Hepatocyte (in vitro differentiated cells): ENCODE results near the gene XRCC2. TPM values are rescaled to one million over a fixed set of nuclear protein-coding genes. Genes with fewer than 3 reads are reported as not detected.
"Not testable (repeated sequence)": the region's sequence is repeated elsewhere in the genome, so short reads cannot be mapped to it uniquely, and the experiment has no call there.

ENCODE experiments used
- DNase-seq: peaks from one replicate; pipeline ENCODE4 v3.0.0-alpha.2; 2016; ENCODE audit warnings: low spot score
- H2AFZ ChIP-seq: fragments of 200-600 bp; sonication (generic); 2 replicates; pipeline ENCODE4 v1.6.0; 2016; ENCODE audit warnings: antibody characterized with exemption, mild to moderate bottlenecking
- H3K27ac ChIP-seq: fragments of 200-600 bp; sonication (generic); 2 replicates; pipeline ENCODE4 v1.5.1; 2016; ENCODE audit warnings: mild to moderate bottlenecking
- H3K27me3 ChIP-seq: fragments of 200-600 bp; sonication (generic); 2 replicates; pipeline ENCODE4 v1.6.1; 2016
- H3K36me3 ChIP-seq: fragments of 200-600 bp; sonication (generic); replicated peaks from 2 replicates; pipeline ENCODE4 v1.5.1; 2016; ENCODE audit warnings: low read depth; ENCODE audit not compliant: insufficient read depth
- H3K4me1 ChIP-seq: fragments of 200-600 bp; sonication (generic); 2 replicates; pipeline ENCODE4 v1.5.1; 2016; ENCODE audit warnings: mild to moderate bottlenecking, moderate library complexity; ENCODE audit not compliant: insufficient read depth
- H3K4me2 ChIP-seq: fragments of 200-600 bp; sonication (generic); 2 replicates; pipeline ENCODE4 v1.6.0; 2016
- H3K4me3 ChIP-seq: fragments of 200-600 bp; sonication (generic); 2 replicates; pipeline ENCODE4 v1.5.1; 2016; ENCODE audit warnings: mild to moderate bottlenecking
- H3K79me2 ChIP-seq: fragments of 200-600 bp; sonication (generic); 2 replicates; pipeline ENCODE4 v1.6.0; 2017; ENCODE audit warnings: mild to moderate bottlenecking
- H3K9me2 ChIP-seq: fragments of 200-600 bp; sonication (generic); replicated peaks from 2 replicates; pipeline ENCODE4 v1.6.0; 2017; ENCODE audit warnings: mild to moderate bottlenecking; ENCODE audit not compliant: insufficient read depth
- H3K9me3 ChIP-seq: fragments of 200-600 bp; sonication (generic); 2 replicates; pipeline ENCODE4 v1.5.1; 2016; ENCODE audit warnings: low read depth, mild to moderate bottlenecking
- H4K20me1 ChIP-seq: fragments of 200-600 bp; sonication (generic); 2 replicates; pipeline ENCODE4 v1.6.0; 2016; ENCODE audit warnings: mild to moderate bottlenecking; ENCODE audit not compliant: insufficient read depth, poor library complexity, severe bottlenecking
- CTCF ChIP-seq: fragments of 200-600 bp; sonication (generic); IDR thresholded peaks from 2 replicates; pipeline ENCODE4 v1.5.1; 2016; ENCODE audit warnings: antibody characterized with exemption, mild to moderate bottlenecking; ENCODE audit not compliant: poor library complexity
- EZH2 ChIP-seq: fragments of 200-600 bp; sonication (generic); IDR thresholded peaks from 2 replicates; pipeline ENCODE4 v1.6.1; 2016; ENCODE audit warnings: antibody characterized with exemption, mild to moderate bottlenecking, borderline replicate concordance
- EZH2phosphoT487 ChIP-seq: fragments of 200-600 bp; sonication (generic); IDR thresholded peaks from one replicate; pipeline ENCODE4 v1.6.1; 2018; ENCODE audit warnings: antibody characterized with exemption, mild to moderate bottlenecking, low read depth, moderate library complexity; ENCODE audit not compliant: unreplicated experiment, severe bottlenecking
- WGBS: methylation state at CpG from one replicate; pipeline ENCODE4 v1.1.6; 2016; ENCODE audit warnings: low lambda C conversion rate; ENCODE audit errors: missing lambda C conversion rate; 5-methylcytosine and 5-hydroxymethylcytosine counted together
- polyA plus RNA-seq: library from polyadenylated mRNA; unstranded; fragments of >200 nt; fragmentation: Nextera tagmentation; extraction: Ambion mirVana; gene quantifications from 2 replicates; pipeline ENCODE4 v1.2.1, GENCODE V29; 2016
- total RNA-seq: library from RNA; depleted of rRNA; stranded (reverse); fragments of >200 nt; gene quantifications from 2 replicates; pipeline ENCODE4 v1.2.3, GENCODE V29; 2014

XRCC2 gene
- 1.2 and 2.3 TPM in 2 replicates for total RNA-seq
- 1.1 and 1.2 TPM in 2 replicates for polyA plus RNA-seq

DNA sequence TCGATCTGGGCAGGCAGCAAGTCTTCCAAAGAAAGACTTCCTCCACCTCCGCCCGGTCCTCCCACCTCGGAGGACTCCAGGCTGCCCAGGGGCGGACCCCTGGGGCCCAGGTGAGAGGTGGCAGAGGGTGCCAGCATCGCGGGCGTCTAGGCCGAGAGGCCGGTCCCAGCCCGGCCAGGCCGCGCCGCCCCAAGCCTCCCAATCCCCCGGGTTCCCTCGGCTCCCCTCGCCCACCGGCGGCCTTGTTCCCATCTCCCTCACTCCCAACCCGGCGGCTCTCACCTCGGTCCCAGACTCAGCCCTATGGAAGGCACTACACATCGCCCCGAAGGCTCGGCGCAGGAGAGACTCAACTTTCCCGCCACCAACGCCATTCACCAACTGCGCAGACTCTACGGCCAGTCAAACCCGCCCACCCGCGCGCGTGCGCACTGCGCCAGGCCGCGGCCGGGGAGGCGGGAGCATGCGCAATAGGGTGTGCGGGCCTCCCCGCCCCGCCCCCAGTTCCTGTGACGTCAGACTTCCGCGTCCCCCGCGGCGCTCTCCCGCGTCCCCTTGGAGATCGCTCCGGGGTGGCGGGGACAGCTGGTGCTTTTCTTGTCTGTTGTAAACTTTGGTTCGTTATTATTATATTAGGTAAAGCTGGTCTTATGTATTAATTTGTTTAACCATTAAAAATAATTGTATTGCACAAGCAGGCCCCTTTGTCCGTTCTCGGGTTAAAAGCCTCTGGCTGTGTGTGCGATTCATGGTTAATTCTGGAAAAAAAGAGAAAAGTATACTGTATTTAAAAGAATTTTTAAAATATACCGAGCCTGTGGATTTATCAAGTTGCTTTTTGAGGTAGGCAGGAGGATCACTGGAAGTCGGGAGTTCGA, at the start of gene XRCC2:
Gene XRCC2 (minus strand): TSS at position 383 of the 878 bp plus-strand sequence. CDS start 62 bp downstream, at position 321.
- 6% methylated on average over 41 of the region's 63 CpGs for WGBS
- no peak for TF ChIP-seq EZH2
- no peak for TF ChIP-seq CTCF
- no peak for TF ChIP-seq EZH2phosphoT487
- H3K27ac ChIP-seq = peak within 1 kb of the TSS; percentile 93
- H3K4me1 ChIP-seq = no peaks in the 10 kb centered on the region
- H3K79me2 ChIP-seq = peaks cover 45% of the 10 kb centered on the region
- H3K27me3 ChIP-seq = no peaks in the 10 kb centered on the region
- no peaks in the 10 kb centered on the region for H4K20me1 ChIP-seq
- peak within 1 kb of the TSS; percentile 84 for H3K4me2 ChIP-seq
- H3K9me2 ChIP-seq = no peaks in the 10 kb centered on the region
- no peaks in the 10 kb centered on the region for H3K36me3 ChIP-seq
- H3K9me3 ChIP-seq = no peaks in the 10 kb centered on the region
- peak within 1 kb of the TSS; percentile 96 for H2AFZ ChIP-seq
- peak within 1 kb of the TSS; percentile 79 for H3K4me3 ChIP-seq
- peak; percentile 95 for DNase-seq

DNA sequence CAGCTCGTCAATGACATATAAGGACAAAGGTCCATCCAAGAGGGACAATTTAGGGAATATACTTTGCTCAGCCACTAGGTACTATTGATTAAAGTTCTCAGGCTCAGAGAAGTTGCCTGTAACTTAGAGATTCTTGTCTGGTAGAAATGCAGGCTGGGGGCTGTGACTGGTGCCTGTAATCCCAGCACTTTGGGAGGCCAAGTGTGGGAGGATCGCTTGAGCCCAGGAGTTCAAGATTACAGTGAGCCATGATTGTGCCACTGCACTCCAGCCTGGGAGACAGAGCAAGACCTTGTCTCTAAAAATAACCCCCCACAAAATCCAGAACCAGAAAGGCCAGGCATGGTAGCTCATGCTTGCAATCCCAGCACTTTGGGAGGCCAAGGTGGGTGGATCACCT, 47.4 kb upstream of the XRCC2 start:
- Histone ChIP-seq H3K9me2 (no peaks in the 10 kb centered on the region), H2AFZ (no peak overlapping the region), H3K36me3 (no peaks in the 10 kb centered on the region), H3K79me2 (no peaks in the 10 kb centered on the region), H3K9me3 (no peaks in the 10 kb centered on the region), H4K20me1 (no peaks in the 10 kb centered on the region), H3K27me3 (no peaks in the 10 kb centered on the region), H3K4me3 (no peak overlapping the region), H3K4me1 (no peaks in the 10 kb centered on the region), H3K4me2 (no peak overlapping the region), H3K27ac (no peak overlapping the region)
- WGBS = 76% methylated on average over 2 of the region's 2 CpGs
- TF ChIP-seq EZH2phosphoT487 (no peak), CTCF (no peak), EZH2 (no peak)
- DNase-seq = no peak

DNA sequence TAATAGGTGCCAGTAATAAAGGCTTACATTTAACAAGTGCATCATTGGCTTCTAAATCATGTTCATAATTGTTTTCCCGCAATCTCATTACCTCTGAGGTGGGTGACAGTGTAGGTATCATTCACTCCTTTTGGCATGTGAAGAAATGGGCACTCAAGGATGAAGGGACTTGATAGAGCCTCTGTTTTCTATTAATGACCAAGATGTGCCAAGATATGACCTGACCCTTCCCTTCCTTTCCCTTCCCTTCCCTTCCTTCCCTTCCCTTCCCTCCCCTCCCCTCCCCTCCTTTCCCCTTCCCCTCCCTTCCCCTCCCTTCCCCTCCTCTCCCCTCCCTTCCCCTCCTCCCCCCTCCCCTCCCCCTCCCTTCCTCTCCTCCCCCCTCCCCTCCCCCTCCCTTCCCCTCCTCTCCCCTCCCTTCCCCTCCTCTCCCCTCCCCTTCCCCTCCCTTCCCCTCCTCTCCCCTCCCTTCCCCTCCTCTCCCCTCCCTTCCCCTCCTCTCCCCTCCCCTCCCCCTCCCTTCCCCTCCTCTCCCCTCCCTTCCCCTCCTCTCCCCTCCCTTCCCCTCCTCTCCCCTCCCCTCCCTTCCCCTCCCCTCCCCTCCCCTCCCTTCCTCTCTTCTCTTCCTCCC, 36.6 kb upstream of the XRCC2 start:
- not testable (repeated sequence) for H3K27ac ChIP-seq, H3K4me1 ChIP-seq, H3K36me3 ChIP-seq, H3K27me3 ChIP-seq, H2AFZ ChIP-seq, H3K9me3 ChIP-seq, H3K9me2 ChIP-seq, H3K79me2 ChIP-seq, DNase-seq, H4K20me1 ChIP-seq, H3K4me2 ChIP-seq, H3K4me3 ChIP-seq
- 96% methylated on average over 1 of the region's 1 CpG for WGBS

DNA sequence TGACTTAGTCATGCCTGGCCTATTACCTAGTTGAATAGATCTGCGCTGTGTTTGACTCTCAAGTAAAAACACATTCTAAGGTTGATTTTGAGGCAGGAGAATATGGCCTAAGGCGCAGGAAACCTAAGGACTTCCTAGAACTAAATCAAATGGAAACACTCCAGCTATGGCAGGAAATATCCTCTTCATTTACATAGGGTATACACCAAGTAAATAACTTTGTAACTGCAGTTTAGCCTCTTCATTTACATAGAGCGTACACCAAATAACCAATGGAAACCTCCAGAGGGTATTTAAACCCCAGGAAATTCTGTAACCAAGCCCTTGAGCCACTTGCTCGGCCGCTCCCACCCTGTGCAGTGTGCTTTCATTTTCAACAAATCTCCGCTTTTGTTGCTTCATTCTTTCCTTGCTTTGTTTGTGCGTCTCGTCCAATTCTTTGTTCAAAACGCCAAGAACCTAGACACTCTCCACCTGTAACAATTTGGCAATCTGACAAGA, 35.6 kb upstream of the XRCC2 start:
- no peak overlapping the region for H2AFZ ChIP-seq
- H3K36me3 ChIP-seq = no peaks in the 10 kb centered on the region
- no peak overlapping the region for H3K4me2 ChIP-seq
- H3K9me2 ChIP-seq = no peaks in the 10 kb centered on the region
- H3K27ac ChIP-seq = no peak overlapping the region
- H4K20me1 ChIP-seq = no peaks in the 10 kb centered on the region
- no peaks in the 10 kb centered on the region for H3K4me1 ChIP-seq
- WGBS = 95% methylated on average over 9 of the region's 9 CpGs
- H3K4me3 ChIP-seq = no peak overlapping the region
- no peak for TF ChIP-seq EZH2
- DNase-seq = no peak
- H3K27me3 ChIP-seq = no peaks in the 10 kb centered on the region
- H3K9me3 ChIP-seq = no peaks in the 10 kb centered on the region
- H3K79me2 ChIP-seq = no peaks in the 10 kb centered on the region
